ENCODE results near the gene MRPL43. TPM values are rescaled to one million over a fixed set of nuclear protein-coding genes. Genes with fewer than 3 reads are reported as not detected.

Gene MRPL43
- total RNA-seq, 2 experiments from 2014 or later: 47.8 to 49.3 TPM

DNA sequence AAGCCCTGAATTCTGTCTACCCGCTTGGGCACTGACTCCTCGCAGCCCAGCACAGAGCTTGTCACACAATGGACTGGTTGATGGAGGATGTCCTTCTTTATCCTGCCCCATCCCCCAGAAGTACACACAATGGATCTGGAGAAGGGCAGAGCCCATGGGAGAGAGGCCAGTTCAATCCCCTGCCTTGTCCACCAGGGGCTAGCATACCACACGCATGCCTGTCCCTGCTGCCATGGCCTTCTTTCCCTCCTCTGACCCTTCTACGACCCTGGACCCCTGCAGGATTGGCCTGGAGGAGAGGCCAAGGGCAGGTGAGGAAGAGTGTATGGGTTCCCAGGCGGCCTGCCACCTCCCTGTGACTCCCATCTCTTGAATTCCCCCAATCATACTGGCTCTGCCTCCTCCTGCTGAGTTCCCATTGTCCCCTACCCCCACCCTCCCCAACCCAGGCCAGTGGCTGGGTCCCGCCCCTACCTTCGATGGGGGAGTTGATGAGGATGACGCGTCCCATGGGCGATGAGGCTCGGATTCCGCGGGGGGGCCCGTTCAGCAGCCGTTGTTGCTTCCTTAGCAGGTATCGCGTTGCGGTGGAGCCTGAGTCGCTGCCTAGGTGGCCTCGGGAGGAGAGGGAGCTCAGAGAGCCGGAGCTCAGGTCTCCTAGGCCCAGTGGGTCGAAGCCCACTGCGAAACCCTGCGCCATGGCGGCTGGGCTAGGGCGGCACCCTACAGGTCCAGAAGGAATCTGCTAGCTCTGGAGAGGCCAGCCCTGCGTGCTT is 42.4 kb upstream of the MRPL43 start:
- ChIA-PET CTCF (interaction anchor here (0.7 to 8.6 kb wide), 8 partner anchors 12 to 37 kb away, joined by 3 to 120 read pairs (median 8); no protein-coding TSS in a partner anchor), POLR2A (interaction anchor here (1.2 to 4.6 kb wide), 5 partner anchors 10 to 31 kb away, joined by 4 to 36 read pairs (median 25); partner anchors contain the start of genes KAZALD1 and LZTS2)
- H3K9me3 Mint-ChIP-seq: no peaks in the 10 kb centered on the region
- no peak for DNase-seq
- H3K27me3 Mint-ChIP-seq: peaks cover 14% of the 10 kb centered on the region
- no peak overlapping the region for H3K4me3 Mint-ChIP-seq
- no peak overlapping the region for H3K27ac Mint-ChIP-seq
- H3K4me1 Mint-ChIP-seq: peaks cover 26% of the 10 kb centered on the region
- H3K36me3 Mint-ChIP-seq (ENCODE audit: low read depth): peaks cover 13% of the 10 kb centered on the region

DNA sequence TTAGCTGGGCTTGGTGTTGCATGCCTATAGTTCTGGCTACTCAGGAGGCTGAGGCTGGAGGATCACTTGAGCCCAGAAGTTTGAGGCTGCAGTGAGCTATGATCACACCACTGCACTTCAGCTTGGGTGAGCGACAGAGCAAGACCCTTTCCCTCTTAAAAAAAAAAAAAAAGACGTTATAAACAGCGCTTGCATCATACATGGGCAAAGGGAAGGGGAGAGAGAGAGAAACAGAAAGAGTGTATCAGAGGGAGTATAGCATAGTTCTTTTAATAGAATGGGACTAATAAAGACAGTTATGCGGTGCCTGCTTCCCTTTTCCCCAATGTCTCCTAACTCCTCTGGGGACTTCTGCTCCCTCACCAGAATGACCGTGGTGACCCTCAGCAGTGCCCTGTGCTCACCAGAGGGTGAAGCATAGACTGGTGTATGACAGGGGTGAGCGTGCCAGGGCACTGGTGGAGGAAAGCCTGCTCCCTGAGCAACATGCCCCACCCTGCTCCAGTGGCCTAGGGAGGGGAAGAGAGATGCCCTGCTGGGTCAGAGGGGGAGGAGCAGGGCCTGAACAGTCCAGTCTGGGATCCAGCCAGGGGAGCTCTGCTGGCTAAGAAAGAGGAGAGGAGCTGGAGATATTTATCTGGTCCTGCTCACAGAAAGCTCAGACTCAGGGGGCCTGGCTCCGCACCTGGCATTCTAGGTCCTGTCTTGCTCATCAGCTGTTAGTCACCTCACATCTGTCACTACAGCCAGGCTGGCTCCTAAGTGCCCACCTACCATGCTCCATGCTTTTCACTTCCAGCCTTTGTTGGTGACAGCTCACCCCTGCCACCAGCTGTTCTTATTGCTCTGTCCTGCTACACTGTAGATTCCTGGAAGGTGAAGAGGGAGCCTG is 41.4 kb upstream of the MRPL43 start:
- POLR2A ChIA-PET: interaction anchor here (1.2 to 4.6 kb wide), 2 partner anchors 13 to 30 kb away, joined by 4 to 25 read pairs; partner anchors contain the start of gene LZTS2
- no peak for DNase-seq
- peaks cover 14% of the 10 kb centered on the region for H3K27me3 Mint-ChIP-seq
- H3K4me3 Mint-ChIP-seq: no peak overlapping the region
- no peak overlapping the region for H3K27ac Mint-ChIP-seq
- H3K36me3 Mint-ChIP-seq (ENCODE audit: low read depth): peaks cover 8% of the 10 kb centered on the region
- H3K9me3 Mint-ChIP-seq: no peaks in the 10 kb centered on the region
- H3K4me1 Mint-ChIP-seq: peaks cover 20% of the 10 kb centered on the region
- CTCF ChIA-PET: interaction anchor here (0.6 to 8.6 kb wide), 5 partner anchors 12 to 58 kb away, joined by 3 to 120 read pairs (median 4); no protein-coding TSS in a partner anchor

DNA sequence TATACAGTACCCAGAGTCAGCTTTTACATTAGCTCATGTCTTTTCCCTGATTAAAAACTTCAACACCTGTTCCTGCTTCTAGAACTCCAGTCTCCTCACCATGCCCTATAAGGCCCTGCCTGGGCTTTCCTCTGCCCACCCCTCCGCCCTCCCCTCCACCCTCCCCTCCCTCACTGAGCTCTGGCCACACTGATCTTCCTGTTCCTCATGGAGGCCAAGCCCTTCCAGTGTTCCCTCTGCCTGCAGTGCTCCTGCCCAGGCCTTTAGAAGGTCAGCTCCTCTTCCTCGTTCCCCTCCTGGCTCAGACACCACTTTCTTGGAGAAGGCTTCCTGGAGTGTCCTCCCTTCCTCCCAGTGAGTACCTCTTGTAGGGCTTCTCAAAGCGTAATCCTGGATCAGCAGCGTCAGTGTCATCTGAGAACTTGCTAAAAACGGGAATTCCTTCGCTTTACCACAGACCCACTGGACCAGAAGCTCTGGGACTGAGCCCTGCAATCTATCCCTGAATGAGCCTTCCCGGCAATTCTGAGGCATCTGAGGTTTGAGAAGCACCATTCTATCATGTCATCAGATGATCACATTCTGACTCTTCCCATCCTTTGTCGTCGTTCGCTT is 39.9 kb upstream of the MRPL43 start:
- POLR2A ChIA-PET: interaction anchor here (2.2 kb wide), 1 partner anchor 16 kb away, joined by 7 read pairs; no protein-coding TSS in a partner anchor
- no peak overlapping the region for H3K27ac Mint-ChIP-seq

GRCh38 chr10:101022967-101023705 is 35.8 kb upstream of the MRPL43 start:
- no peak for DNase-seq
- POLR2A ChIA-PET: no interaction called here
- peaks cover 19% of the 10 kb centered on the region for H3K27me3 Mint-ChIP-seq
- H3K9me3 Mint-ChIP-seq: no peaks in the 10 kb centered on the region
- CTCF ChIA-PET: interaction anchor here (1.7 kb wide), 1 partner anchor 25 kb away, joined by 4 read pairs; no protein-coding TSS in a partner anchor
- H3K27ac Mint-ChIP-seq: no peak overlapping the region
- peaks cover 5% of the 10 kb centered on the region for H3K4me1 Mint-ChIP-seq
- no peaks in the 10 kb centered on the region for H3K36me3 Mint-ChIP-seq (ENCODE audit: low read depth)
- H3K4me3 Mint-ChIP-seq: no peak overlapping the region

More for the DNA sequence above, 39.9 kb upstream of the MRPL43 start:
- Mint-ChIP-seq H3K36me3 (ENCODE audit: low read depth) (peaks cover under 1% of the 10 kb centered on the region), H3K4me1 (peaks cover 5% of the 10 kb centered on the region), H3K27me3 (peaks cover 14% of the 10 kb centered on the region), H3K9me3 (no peaks in the 10 kb centered on the region), H3K4me3 (no peak overlapping the region)
- DNase-seq: no peak
- CTCF ChIA-PET: interaction anchor here (0.6 to 8.6 kb wide), 5 partner anchors 11 to 115 kb away, joined by 3 to 120 read pairs (median 3); no protein-coding TSS in a partner anchor

DNA sequence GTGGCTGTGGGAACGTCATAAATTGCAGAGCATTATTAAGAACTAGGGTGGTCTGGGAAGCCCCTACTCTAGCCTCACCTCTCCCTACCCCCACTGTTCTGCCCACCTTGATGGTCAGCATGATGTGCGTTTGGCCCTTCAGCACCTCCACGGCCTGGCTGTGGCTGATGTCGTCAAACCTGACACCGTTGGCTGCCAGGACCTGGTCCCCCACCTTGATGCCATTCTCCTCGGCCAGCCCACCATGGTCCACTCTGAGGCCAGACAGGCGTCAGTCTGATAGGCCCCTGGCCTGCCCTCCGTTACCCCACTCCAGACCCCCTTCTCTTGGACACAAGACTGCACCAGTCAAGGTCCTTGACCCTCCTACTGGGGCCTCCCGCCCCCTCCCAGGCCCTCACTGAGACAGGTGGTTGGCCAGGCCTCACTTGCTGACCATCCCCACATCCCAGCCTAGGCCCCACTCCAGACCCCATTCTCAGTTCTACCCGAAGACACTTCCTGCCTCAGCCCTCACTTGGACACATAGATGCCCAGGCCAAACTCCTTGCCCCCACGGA is 34.5 kb upstream of the MRPL43 start:
- no peaks in the 10 kb centered on the region for H3K36me3 Mint-ChIP-seq (ENCODE audit: low read depth)
- POLR2A ChIA-PET: no interaction called here
- DNase-seq: no peak
- H3K4me1 Mint-ChIP-seq: peaks cover 5% of the 10 kb centered on the region
- no peak overlapping the region for H3K27ac Mint-ChIP-seq
- H3K4me3 Mint-ChIP-seq: no peak overlapping the region
- H3K9me3 Mint-ChIP-seq: no peaks in the 10 kb centered on the region
- CTCF ChIA-PET: interaction anchor here (1.7 kb wide), 1 partner anchor 24 kb away, joined by 4 read pairs; no protein-coding TSS in a partner anchor
- peaks cover 19% of the 10 kb centered on the region for H3K27me3 Mint-ChIP-seq

DNA sequence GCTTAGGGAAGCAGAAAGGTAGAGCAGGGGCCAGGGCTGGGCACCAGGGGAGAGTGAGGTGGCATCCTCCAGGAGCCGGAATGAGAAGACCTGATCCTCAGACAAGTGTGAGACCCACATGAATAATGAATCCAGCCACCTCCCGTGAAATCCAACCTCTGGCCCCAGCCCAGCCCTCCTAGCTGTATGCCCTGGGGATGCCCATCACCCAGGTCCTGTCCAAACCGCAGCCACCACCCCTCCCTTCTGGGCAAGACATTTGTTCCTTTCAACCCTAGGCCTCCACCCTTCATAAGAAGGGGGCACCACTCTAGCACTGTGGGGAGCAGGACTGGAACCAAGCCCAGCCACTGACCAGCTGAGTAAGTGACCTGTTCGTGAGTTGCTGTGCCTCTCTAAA is 33.9 kb upstream of the MRPL43 start:
- H3K4me1 Mint-ChIP-seq: peaks cover 5% of the 10 kb centered on the region

GRCh38 chr10:101020427-101021075 is 33.3 kb upstream of the MRPL43 start:
- Mint-ChIP-seq H3K27ac (no peak overlapping the region), H3K4me3 (no peak overlapping the region), H3K9me3 (no peaks in the 10 kb centered on the region), H3K36me3 (ENCODE audit: low read depth) (no peaks in the 10 kb centered on the region), H3K4me1 (peaks cover 5% of the 10 kb centered on the region), H3K27me3 (peaks cover 29% of the 10 kb centered on the region)
- ChIA-PET POLR2A (no interaction called here), CTCF (interaction anchor here (0.6 to 4.4 kb wide), 3 partner anchors 22 to 423 kb away, joined by 3 to 48 read pairs (median 3); no protein-coding TSS in a partner anchor)
- DNase-seq: no peak

More for the DNA sequence above, 33.9 kb upstream of the MRPL43 start:
- Mint-ChIP-seq H3K27me3 (peaks cover 25% of the 10 kb centered on the region), H3K36me3 (ENCODE audit: low read depth) (no peaks in the 10 kb centered on the region), H3K4me3 (no peak overlapping the region), H3K9me3 (no peaks in the 10 kb centered on the region), H3K27ac (no peak overlapping the region)
- CTCF ChIA-PET: interaction anchor here (1.7 kb wide), 1 partner anchor 23 kb away, joined by 4 read pairs; no protein-coding TSS in a partner anchor
- POLR2A ChIA-PET: no interaction called here
- no peak for DNase-seq

- peaks cover 34% of the 10 kb centered on the region for H3K27me3 Mint-ChIP-seq
- H3K4me1 Mint-ChIP-seq: peaks cover 10% of the 10 kb centered on the region
- no peaks in the 10 kb centered on the region for H3K9me3 Mint-ChIP-seq
- CTCF ChIA-PET: interaction anchor here (0.6 to 6.9 kb wide), 17 partner anchors 9 to 424 kb away, joined by 3 to 186 read pairs (median 9); partner anchors contain the start of genes KAZALD1, LZTS2, PDZD7 and SFXN3
- POLR2A ChIA-PET: interaction anchor here (1.3 kb wide), 1 partner anchor 12 kb away, joined by 6 read pairs; the partner anchor contains the start of genes PDZD7 and SFXN3
- DNase-seq: no peak
- H3K36me3 Mint-ChIP-seq (ENCODE audit: low read depth): no peaks in the 10 kb centered on the region
- no peak overlapping the region for H3K4me3 Mint-ChIP-seq
- no peak overlapping the region for H3K27ac Mint-ChIP-seq
Measured at GRCh38 chr10:101019440-101019703, 32.1 kb upstream of the MRPL43 start.

- Mint-ChIP-seq H3K9me3 (no peaks in the 10 kb centered on the region), H3K27me3 (peaks cover 37% of the 10 kb centered on the region), H3K4me1 (peaks cover 13% of the 10 kb centered on the region), H3K4me3 (no peak overlapping the region), H3K27ac (no peak overlapping the region), H3K36me3 (ENCODE audit: low read depth) (no peaks in the 10 kb centered on the region)
- ChIA-PET POLR2A (interaction anchor here (1.3 kb wide), 1 partner anchor 12 kb away, joined by 6 read pairs; the partner anchor contains the start of genes PDZD7 and SFXN3), CTCF (interaction anchor here (0.6 to 6.9 kb wide), 17 partner anchors 10 to 123 kb away, joined by 3 to 186 read pairs (median 9); partner anchors contain the start of genes KAZALD1, LZTS2, PDZD7 and SFXN3)
- peak; percentile 84 for DNase-seq
Measured at GRCh38 chr10:101018600-101019439, 31.5 kb upstream of the MRPL43 start.

DNA sequence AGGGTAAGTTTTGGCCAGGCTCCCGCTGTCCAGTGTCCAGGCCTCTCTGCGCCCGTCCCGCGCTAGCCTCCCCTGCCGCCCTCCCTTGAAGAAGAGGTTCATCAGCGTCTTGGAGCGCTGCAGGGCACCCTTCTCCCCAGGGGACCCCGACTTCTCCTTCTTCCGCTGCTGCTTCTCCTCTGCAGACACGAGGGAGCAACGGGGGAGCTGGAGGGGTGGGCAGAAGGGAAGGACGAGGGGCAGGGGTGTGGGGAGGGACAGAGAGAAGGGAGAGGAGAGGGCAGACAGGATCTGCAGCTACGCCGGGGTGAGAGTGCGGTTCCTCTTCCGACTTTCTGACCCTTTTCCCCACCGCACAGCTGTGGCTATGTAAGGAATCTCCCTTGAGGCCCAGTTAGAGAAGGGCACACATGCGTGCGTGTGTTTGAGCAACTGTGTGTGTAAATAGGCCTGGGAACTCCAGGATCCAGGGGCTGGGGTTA is 30.9 kb upstream of the MRPL43 start:
- peaks cover 40% of the 10 kb centered on the region for H3K27me3 Mint-ChIP-seq
- CTCF ChIA-PET: interaction anchor here (0.6 to 6.9 kb wide), 12 partner anchors 10 to 1114 kb away, joined by 3 to 186 read pairs (median 12); partner anchors contain the start of genes LZTS2, PDZD7 and SFXN3
- POLR2A ChIA-PET: interaction anchor here (4.8 kb wide), 1 partner anchor 12 kb away, joined by 25 read pairs; the partner anchor contains the start of genes PDZD7 and SFXN3
- H3K9me3 Mint-ChIP-seq: no peaks in the 10 kb centered on the region
- no peak overlapping the region for H3K4me3 Mint-ChIP-seq
- H3K36me3 Mint-ChIP-seq (ENCODE audit: low read depth): no peaks in the 10 kb centered on the region
- peaks cover 17% of the 10 kb centered on the region for H3K4me1 Mint-ChIP-seq
- H3K27ac Mint-ChIP-seq: no peak overlapping the region
- no peak for DNase-seq

Data from activated CD4-positive, alpha-beta memory T cell treated with anti-CD3 and anti-CD28 coated beads, Interleukin-2, amount 10 ng/mL, durations not matched to agents 7 days and 5 days (primary cell).